WERI-Rb-1 (cell line): ENCODE measurements around the gene MAJIN.

Experiments
- DNase-seq: peaks from one replicate; pipeline ENCODE4 v3.0.0-alpha.2; 2020
- H3K27ac ChIP-seq: fragments of 250-450 bp; sonication (Bioruptor Pico); 2 replicates; pipeline ENCODE4 v1.5.1; 2020; ENCODE audit warnings: mild to moderate bottlenecking, moderate library complexity
- H3K27me3 ChIP-seq: fragments of 250-450 bp; sonication (Bioruptor Pico); 2 replicates; pipeline ENCODE4 v1.5.1; 2021; ENCODE audit warnings: mild to moderate bottlenecking, low read depth, moderate library complexity; ENCODE audit not compliant: insufficient read depth, severe bottlenecking
- H3K36me3 ChIP-seq: fragments of 250-450 bp; sonication (Bioruptor Pico); 2 replicates; pipeline ENCODE4 v1.5.1; 2020; ENCODE audit warnings: mild to moderate bottlenecking, moderate library complexity
- H3K4me3 ChIP-seq: 2 replicates; pipeline ENCODE4 v1.5.1; 2011; ENCODE audit warnings: low read depth, mild to moderate bottlenecking, control low read depth, low read length
- H3K9me3 ChIP-seq: fragments of 250-450 bp; sonication (Bioruptor Pico); 2 replicates; pipeline ENCODE4 v1.5.1; 2021; ENCODE audit warnings: mild to moderate bottlenecking, moderate library complexity; ENCODE audit not compliant: severe bottlenecking
- TF ChIP-seq, protein P1 (sequence below): IDR thresholded peaks from 2 replicates; pipeline ENCODE4 v1.5.1; 2011; ENCODE audit warnings: low read depth, mild to moderate bottlenecking, control low read depth, inconsistent platforms, low read length

Gene MAJIN

DNA sequence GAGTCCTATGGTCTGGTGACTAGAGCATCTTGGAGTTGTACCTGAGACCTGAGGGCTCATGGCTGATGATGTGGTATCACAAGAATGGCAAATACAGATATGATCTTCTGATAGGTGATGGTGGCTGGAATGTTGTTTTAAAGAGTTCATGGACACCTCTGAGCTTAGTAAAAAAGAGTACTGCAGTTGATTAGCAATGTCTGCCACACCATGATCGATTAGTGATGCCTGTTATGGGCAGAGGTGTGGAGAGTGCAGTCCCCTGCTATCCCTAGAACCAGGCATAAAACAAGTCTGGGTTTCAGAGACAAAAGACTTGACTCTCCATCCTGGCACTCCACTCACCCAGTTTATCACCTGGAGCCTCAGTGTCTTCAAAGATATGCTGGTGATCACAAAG is 26.2 kb upstream of the MAJIN start:
- TF ChIP-seq, protein P1, sequence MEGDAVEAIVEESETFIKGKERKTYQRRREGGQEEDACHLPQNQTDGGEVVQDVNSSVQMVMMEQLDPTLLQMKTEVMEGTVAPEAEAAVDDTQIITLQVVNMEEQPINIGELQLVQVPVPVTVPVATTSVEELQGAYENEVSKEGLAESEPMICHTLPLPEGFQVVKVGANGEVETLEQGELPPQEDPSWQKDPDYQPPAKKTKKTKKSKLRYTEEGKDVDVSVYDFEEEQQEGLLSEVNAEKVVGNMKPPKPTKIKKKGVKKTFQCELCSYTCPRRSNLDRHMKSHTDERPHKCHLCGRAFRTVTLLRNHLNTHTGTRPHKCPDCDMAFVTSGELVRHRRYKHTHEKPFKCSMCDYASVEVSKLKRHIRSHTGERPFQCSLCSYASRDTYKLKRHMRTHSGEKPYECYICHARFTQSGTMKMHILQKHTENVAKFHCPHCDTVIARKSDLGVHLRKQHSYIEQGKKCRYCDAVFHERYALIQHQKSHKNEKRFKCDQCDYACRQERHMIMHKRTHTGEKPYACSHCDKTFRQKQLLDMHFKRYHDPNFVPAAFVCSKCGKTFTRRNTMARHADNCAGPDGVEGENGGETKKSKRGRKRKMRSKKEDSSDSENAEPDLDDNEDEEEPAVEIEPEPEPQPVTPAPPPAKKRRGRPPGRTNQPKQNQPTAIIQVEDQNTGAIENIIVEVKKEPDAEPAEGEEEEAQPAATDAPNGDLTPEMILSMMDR: no peak

DNA sequence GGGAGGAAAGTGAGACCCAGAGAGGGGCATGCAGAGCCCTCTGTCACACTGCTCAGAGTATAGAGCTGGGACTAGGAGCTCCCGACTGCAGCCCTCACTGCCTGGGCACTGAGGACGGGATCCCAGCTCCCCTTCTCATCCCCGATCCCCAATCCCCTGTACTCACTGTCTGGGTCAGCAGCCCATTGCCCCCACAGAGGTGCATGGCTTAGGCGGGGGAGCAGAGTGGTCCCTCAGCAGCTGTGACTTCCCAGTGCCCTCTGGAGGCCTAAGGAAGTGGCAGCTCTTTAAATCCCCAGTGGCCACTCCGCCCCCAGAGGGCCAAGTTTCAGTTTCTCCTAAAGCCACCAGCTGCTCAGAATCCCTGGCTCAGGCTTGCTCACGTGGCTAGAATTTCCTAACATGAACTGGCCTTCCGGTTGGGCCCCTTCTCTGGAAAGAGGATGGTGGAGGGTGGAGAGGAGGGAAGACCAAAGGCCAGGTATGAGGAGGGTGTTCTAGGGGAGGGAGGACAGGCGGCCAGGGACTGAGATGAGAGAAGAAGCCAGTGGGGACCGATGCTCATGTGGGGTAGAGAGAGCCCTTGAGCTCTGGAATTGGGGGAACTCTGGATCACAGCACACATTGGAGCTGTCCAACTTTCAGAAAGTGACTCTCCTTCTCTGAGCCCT is 24.9 kb upstream of the MAJIN start, which contains the start of gene BATF2:
Gene BATF2 (minus strand): TSS at position 262 of the 671 bp plus-strand sequence. CDS start 57 bp downstream, at position 205.
- H3K36me3 ChIP-seq: no peaks in the 10 kb centered on the region
- no peaks in the 10 kb centered on the region for H3K9me3 ChIP-seq
- peak within 1 kb of the TSS; percentile 55 for H3K27ac ChIP-seq
- DNase-seq: peak; percentile 90
- TF ChIP-seq, protein P1: peak; percentile 79
- peak within 1 kb of the TSS; percentile 22 for H3K4me3 ChIP-seq
- no peaks in the 10 kb centered on the region for H3K27me3 ChIP-seq

More for the DNA sequence above, 26.2 kb upstream of the MAJIN start:
- Histone ChIP-seq H3K36me3 (no peaks in the 10 kb centered on the region), H3K4me3 (no peak overlapping the region), H3K27ac (no peak overlapping the region), H3K27me3 (no peaks in the 10 kb centered on the region), H3K9me3 (no peaks in the 10 kb centered on the region)
- no peak for DNase-seq

DNA sequence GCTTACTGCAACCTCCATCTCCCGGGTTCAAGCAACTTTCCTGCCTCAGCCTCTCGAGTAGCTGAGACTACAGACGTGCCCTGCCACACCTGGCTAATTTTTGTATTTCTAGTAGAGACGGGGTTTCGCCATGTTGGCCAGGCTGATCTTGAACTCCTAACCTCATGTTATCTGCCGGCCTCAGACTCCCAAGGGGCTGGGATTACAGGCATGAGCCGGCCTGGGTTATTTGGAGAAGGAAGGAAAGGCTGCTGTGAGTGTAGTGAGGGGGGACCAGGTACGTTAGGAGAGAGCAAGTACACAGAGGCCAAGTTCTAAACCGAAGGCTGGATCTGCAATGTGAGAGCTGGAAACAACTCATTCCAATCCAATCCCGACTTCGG is 24.4 kb upstream of the MAJIN start:
- TF ChIP-seq, protein P1: no peak
- H3K27me3 ChIP-seq: no peaks in the 10 kb centered on the region
- no peaks in the 10 kb centered on the region for H3K9me3 ChIP-seq
- H3K27ac ChIP-seq: peak overlapping the region; percentile 34
- DNase-seq: no peak
- H3K4me3 ChIP-seq: peak overlapping the region; percentile 20
- H3K36me3 ChIP-seq: no peaks in the 10 kb centered on the region

DNA sequence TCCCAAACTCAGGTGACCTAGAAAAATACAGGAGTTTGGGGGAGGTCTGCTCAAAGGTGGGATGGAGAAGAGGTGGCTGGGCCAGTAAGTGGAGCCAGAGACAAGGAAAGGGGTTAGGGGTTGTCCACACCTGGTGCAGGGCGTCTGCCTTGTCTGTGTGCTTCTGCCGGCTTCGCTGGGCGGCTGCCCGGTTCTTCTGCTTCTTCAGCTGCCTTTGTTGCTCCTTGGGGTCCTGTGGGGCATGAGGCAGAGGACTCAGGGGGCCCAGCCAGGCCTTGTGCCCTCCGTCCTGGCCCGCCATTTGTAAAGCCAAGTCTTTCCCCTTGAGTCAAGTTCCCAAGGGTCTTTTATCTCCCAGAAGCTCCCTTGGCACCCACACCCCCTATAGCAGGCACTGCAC is 22.4 kb upstream of the MAJIN start:
- Histone ChIP-seq H3K9me3 (no peaks in the 10 kb centered on the region), H3K27me3 (no peaks in the 10 kb centered on the region), H3K27ac (no peak overlapping the region), H3K4me3 (no peak overlapping the region), H3K36me3 (no peaks in the 10 kb centered on the region)
- DNase-seq: no peak
- TF ChIP-seq, protein P1: no peak

DNA sequence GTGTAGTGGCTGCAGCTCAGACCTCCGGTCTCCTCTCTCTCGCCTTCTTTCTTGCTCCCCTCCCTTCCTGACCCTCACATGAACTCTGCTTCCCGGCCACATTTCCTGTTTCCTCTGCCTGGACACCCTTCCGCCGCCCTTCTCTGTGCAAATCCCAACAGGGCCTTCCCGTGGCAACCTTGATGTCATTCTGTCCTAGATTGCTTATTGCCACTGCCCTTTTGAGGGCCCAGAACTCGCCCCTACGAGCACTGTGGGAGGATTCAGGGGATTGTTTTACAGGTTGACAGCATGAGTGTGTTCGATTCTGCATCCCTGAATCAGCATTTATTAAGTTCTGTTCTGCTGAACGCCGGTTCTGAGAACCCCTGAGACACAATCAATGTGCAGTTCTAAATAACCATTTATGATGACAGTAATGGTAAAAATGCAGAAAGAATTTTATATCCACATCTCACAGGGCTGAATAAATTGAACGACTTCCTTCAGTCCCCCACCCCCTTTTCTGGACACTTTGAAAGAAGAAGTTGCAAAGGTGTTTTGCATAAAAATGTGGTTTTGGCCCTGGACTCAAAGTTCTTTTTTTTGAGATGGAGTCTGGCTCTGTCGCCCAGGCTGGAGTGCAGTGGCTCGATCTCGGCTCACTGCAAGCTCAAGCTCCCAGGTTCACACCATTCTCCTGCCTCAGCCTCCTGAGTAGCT is 18.5 kb upstream of the MAJIN start:
- Histone ChIP-seq H3K27me3 (no peaks in the 10 kb centered on the region), H3K27ac (no peak overlapping the region), H3K4me3 (no peak overlapping the region), H3K9me3 (no peaks in the 10 kb centered on the region), H3K36me3 (no peaks in the 10 kb centered on the region)
- no peak for DNase-seq
- TF ChIP-seq, protein P1: no peak
